ENCODE measurements around the gene PBX1.

PBX1 gene

GRCh38 chr1:164843743-164844500, 284.9 kb downstream of the PBX1 start:
- DNase-seq: no peak

- no peak for DNase-seq
Observed at GRCh38 chr1:164846731-164847691, 288.0 kb downstream of the PBX1 start.

- no peak for DNase-seq
Observed at GRCh38 chr1:164853146-164853545, 294.2 kb downstream of the PBX1 start.

- no peak for DNase-seq
Observed at GRCh38 chr1:164855716-164856329, 296.8 kb downstream of the PBX1 start.

GRCh38 chr1:164856381-164856780, 297.4 kb downstream of the PBX1 start:
- DNase-seq: no peak

- no peak for DNase-seq
Observed at GRCh38 chr1:164857439-164857838, 298.5 kb downstream of the PBX1 start.

GRCh38 chr1:164858096-164858632, 299.2 kb downstream of the PBX1 start:
- no peak for DNase-seq

DNA sequence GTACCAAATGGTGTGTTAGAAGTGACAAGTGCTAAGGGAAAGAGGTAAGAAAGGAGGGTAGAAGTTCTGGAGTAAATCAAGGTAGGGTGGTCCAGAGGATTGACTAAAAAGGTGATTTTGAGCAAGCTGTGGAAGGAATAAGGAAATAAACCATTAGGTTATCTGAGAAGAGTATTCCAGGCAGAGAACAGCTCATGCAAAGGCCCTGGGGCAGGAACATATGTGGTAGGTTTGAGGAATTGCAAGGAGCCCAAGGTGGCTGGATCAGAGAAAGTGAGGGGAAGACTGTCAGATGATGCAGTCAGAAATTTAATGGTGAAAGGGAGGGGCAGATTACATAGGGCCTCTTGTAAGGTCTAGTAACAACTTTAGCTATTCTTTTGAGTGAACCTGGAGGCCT, 302.6 kb downstream of the PBX1 start:
- no peak for DNase-seq

DNA sequence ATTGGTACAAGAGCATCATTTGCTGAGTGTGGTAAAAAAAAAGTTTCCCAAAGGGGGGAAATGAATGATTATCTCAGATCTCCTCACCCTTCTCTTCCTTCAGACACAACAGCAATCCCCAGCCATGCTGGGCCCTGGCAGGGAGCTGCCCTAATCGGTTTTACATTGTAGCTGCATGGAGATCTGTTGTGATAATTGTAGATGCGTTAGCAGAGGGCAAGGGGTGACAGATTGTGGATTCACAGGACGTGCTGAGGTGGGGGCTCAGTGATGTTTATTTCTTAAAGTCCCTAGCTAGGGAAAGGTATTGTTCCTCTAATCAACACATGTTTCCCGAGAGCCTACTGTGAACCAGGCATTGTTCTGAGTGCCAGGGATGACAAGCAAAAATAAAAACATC, 304.1 kb downstream of the PBX1 start:
- DNase-seq: no peak

DNA sequence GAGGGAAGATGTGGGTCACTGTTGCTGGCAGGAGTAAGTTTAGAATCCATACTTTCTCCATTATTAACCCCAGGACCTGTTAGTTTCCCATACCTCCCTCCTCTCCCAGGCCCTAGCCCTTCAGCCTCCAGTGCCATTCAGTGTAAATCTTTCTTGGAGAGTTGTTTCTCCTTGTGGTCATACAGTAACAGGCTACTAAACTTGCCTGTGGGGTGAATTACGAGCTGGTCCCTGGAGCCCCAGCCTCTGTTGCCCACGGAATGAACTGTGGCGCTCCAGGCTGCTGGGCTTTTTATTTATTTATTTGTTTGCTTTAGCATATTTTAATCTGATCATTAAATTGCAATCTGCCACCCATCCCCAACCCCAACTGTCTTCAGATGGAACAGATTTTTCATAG, 305.2 kb downstream of the PBX1 start:
- no peak for DNase-seq

DNA sequence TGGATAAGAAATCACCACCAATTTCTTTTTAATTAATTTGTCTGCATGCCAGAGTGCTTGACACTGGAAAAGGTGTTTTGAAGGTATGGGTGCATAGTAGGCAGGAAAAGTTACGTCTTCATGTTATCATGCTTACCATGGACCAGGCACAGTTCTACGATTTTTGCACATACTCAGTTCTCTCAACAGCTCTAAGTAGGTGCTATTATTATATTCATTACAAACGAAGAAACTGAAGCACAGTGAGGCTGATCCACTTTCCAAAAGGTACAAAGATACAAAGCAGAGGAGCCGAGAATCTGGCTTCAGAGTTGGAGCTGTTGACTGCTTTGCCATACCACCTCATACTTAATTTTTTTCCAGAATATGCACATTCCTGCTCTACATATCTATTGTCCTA, 306.4 kb downstream of the PBX1 start:
- DNase-seq: no peak

DNA sequence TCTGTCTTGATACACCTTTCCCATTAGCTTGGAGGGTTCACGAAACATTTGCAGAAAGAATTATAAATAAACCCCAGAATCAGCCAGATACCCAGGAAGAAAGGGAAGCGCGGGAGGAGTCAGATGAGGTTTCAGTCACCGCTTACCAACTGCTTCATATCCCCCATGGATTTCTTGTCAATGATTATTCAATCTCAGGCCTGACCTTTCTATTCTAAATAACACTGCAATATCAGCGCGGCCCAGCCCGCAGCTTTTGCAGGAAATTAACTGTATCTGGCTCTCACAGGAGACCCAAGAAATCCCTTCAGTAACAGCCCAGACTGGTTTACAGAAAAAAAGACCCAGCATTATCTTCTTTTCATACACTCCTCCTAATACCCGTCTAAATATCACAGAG, 308.6 kb downstream of the PBX1 start:
- DNase-seq: no peak

DNA sequence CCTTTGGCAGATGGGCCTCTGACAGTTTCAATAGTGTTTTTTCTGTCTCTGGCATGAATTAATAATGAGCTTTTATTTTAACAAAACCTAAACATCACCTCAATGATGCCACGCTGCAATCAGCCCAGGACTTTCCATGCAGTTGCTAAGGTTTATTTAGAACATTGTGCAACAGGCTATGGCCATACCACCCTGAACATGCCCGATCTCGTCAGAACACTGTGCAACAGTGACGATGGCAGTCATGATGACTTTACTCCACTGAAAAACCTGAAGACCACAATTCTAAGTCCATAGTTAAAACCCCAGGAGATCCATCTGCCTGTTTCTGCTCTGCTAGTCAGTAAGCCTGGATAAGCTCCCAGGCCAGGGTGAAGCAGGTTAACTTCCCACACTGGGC, 310.0 kb downstream of the PBX1 start:
- no peak for DNase-seq

- no peak for DNase-seq
Observed at GRCh38 chr1:164875518-164875917, 316.5 kb downstream of the PBX1 start.

- no peak for DNase-seq
Observed at GRCh38 chr1:164876398-164877116, 317.6 kb downstream of the PBX1 start.

DNA sequence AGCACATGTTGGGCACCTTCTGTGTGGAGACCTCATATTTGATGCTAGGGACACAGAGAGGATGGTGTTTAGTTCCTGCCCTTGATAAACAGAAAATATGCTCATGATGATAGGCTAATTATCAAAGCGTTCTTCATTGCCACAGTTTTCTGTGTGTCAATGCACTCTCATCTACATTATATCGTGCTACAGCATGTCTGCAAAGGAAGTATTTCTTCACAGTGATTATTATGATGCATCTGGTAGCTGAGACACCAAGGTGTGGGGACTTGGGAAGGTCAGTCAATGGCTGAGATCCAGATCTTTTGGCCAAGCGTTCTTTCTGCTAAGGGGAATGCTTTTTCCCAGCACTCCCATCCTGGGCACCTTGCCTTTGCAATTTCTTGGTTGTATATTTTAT, 321.2 kb downstream of the PBX1 start:
- no peak for DNase-seq

GRCh38 chr1:164880644-164881043, 321.7 kb downstream of the PBX1 start:
- DNase-seq: no peak

DNA sequence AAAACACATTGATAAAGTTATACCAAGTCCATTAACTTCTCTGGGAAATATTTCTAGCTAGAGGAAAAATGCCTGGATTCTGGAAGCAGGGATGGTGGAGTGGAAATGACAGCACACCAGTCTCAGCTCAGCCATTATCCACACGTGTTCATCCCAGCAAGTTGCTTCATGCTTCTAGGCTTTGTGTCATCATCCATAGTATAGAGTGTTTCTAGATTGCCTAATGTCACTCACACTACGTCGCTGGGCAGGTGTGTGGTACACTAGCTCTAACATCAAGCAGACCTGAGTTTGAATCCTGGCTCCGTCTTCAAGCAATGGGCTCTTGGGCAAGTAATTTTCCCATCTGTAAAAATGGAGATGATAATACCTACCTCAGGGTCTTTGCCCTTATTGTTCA, 326.3 kb downstream of the PBX1 start:
- no peak for DNase-seq

- DNase-seq: no peak
Observed at GRCh38 chr1:164886101-164886500, 327.1 kb downstream of the PBX1 start.

- no peak for DNase-seq
Observed at GRCh38 chr1:164891615-164892014, 332.6 kb downstream of the PBX1 start.

- no peak for DNase-seq
Observed at GRCh38 chr1:164895026-164895912, 336.3 kb downstream of the PBX1 start.

- no peak for DNase-seq
Observed at GRCh38 chr1:164901031-164901430, 342.0 kb downstream of the PBX1 start.

Measured in activated CD4-positive, alpha-beta T cell treated with anti-CD3 and anti-CD28 coated beads for 1 hour (primary cell).